HG03575 (cell line): Measurements from ENCODE around the gene CDH4.

ENCODE experiments used
- ATAC-seq: cut with Tn5 transposase; IDR thresholded peaks from one replicate; pipeline ENCODE4 v1.9.1; 2021; ENCODE audit not compliant: unreplicated experiment, insufficient number of reproducible peaks, low FRiP score; ENCODE audit errors: extremely low read depth

The CDH4 gene

GRCh38 chr20:61486198-61486597 lies 234.1 kb downstream of the CDH4 start:
- ATAC-seq: no peak

- ATAC-seq: no peak
Measured at GRCh38 chr20:61487346-61487996, 235.4 kb downstream of the CDH4 start.

GRCh38 chr20:61487997-61488371 lies 235.9 kb downstream of the CDH4 start:
- no peak for ATAC-seq

- no peak for ATAC-seq
Measured at GRCh38 chr20:61490721-61491120, 238.7 kb downstream of the CDH4 start.

GRCh38 chr20:61492065-61492464 lies 240.0 kb downstream of the CDH4 start:
- no peak for ATAC-seq

GRCh38 chr20:61493798-61494305 lies 241.8 kb downstream of the CDH4 start:
- ATAC-seq: no peak

GRCh38 chr20:61494763-61495575 lies 242.9 kb downstream of the CDH4 start:
- no peak for ATAC-seq

GRCh38 chr20:61497029-61497627 lies 245.1 kb downstream of the CDH4 start:
- no peak for ATAC-seq

GRCh38 chr20:61499859-61500554 lies 247.9 kb downstream of the CDH4 start:
- no peak for ATAC-seq

GRCh38 chr20:61500791-61501321 lies 248.8 kb downstream of the CDH4 start:
- ATAC-seq: no peak

GRCh38 chr20:61502433-61502832 lies 250.4 kb downstream of the CDH4 start:
- no peak for ATAC-seq

- no peak for ATAC-seq
Measured at GRCh38 chr20:61503106-61503505, 251.0 kb downstream of the CDH4 start.

- ATAC-seq: no peak
Measured at GRCh38 chr20:61505508-61505907, 253.4 kb downstream of the CDH4 start.

GRCh38 chr20:61507778-61508177 lies 255.7 kb downstream of the CDH4 start:
- no peak for ATAC-seq

GRCh38 chr20:61508301-61509096 lies 256.4 kb downstream of the CDH4 start:
- ATAC-seq: no peak

GRCh38 chr20:61510778-61511330 lies 258.8 kb downstream of the CDH4 start:
- ATAC-seq: no peak

GRCh38 chr20:61512475-61512874 lies 260.4 kb downstream of the CDH4 start:
- ATAC-seq: no peak
